ENCODE results near the gene PFDN1. TPM values are rescaled to one million over a fixed set of nuclear protein-coding genes. Genes with fewer than 3 reads are reported as not detected.
A peak's percentile ranks its signal among the peaks of the same experiment; 100 is the strongest.
"Not testable (repeated sequence)": the region's sequence is repeated elsewhere in the genome, so short reads cannot be mapped to it uniquely, and the experiment has no call there.

PFDN1 gene, protein sequence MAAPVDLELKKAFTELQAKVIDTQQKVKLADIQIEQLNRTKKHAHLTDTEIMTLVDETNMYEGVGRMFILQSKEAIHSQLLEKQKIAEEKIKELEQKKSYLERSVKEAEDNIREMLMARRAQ
- 10 to 100 TPM; 47.7 to 48.3 TPM for total RNA-seq

DNA sequence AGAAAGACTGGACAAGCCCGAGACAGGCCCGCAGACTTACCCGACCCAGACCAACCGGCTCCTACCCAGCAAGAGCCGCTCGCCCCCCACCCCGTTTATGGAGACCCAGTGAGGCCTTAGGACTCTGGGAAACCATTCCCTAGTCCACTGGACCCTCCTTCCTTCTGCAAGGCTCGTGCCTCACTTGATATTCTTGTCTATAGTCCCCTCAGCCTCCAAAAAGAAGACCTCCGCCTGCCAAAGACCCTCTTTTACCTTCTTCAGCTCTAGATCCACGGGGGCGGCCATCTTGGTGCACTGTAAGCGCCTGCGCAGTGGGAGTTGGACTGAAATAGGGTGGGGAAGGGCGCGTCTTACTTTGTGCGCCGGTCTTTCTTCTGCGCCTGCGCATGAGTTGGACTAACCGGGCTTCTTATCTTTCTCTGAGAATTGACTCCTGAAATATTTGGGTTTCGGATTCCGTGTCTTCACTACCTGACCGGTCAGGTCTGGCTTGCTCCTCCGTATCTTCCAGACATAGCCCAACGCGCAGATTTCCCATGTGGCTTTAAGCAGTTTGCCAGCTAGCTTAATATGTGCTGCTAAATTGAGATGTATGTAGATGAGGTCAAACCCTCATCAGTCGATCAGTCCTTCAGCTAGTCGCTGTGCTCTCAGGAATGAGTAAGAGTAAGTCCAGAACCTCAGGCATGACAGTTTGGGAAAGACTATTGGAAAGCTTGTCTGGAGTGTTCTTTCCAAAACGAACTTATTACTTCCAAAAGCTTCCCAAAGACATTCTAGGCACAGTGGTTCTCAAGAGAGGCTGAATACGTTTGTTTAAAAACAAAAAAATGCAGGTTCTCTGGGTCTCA lies at the start of gene PFDN1:
TSS of gene PFDN1 (minus strand) at position 316 of the 854 bp plus-strand sequence. CDS start at position 288, 28 bp downstream.
- Mint-ChIP-seq H3K4me1 (peaks cover 18% of the 10 kb centered on the region), H3K27ac (peak within 1 kb of the TSS; percentile 95), H3K36me3 (peaks cover 5% of the 10 kb centered on the region), H3K9me3 (no peaks in the 10 kb centered on the region), H3K27me3 (peaks cover 11% of the 10 kb centered on the region), H3K4me3 (peak within 1 kb of the TSS; percentile 98)
- POLR2A ChIA-PET = interaction anchor here (0.9 to 3.2 kb wide), 9 partner anchors 9 to 57 kb away, joined by 3 to 15 read pairs (median 5); partner anchors contain the start of gene HBEGF
- peak; percentile 88 for DNase-seq
- peak; percentile 100 for ATAC-seq (ENCODE audit: low read depth)

DNA sequence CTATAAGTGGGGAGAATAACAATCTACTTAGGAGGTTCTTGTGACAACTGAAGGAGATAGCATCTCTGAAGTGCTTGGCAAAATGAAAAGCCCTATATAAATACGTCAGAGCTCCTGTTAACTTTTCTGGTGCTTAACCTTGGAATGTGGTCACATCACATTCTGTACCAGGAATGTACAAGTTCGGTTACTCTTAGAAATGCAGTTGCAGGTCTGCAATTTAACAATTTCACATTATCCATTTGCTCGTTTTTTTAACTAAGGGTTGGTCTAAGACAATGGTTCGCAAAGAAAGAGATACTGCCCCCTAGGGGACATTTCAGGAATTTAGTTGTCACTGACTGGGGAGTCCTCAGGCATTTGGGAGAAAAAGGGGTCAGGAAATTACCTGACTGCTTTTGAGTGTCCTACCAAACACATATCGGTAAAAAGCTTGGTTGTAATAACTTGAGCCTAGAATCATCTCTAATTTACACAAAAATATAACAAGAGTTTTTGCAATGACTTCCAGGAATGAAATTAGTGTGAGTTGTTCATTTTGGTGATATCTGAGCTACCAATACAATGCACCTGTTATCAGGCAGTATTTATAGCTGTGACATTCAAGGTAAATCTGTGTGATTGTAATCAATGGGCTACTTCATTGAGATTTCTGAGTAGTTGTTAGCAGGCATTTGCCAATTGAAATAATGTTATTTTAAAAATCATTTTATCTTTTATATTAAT lies 48.9 kb upstream of the PFDN1 start:
- ATAC-seq (ENCODE audit: low read depth) (peak; percentile 78), DNase-seq (no peak)
- no peak overlapping the region for H3K4me3 Mint-ChIP-seq
- POLR2A ChIA-PET = interaction anchor here (2.2 kb wide), 1 partner anchor 107 kb away, joined by 18 read pairs; no protein-coding TSS in a partner anchor
- peaks cover 24% of the 10 kb centered on the region for H3K4me1 Mint-ChIP-seq
- no peaks in the 10 kb centered on the region for H3K36me3 Mint-ChIP-seq
- H3K27me3 Mint-ChIP-seq = peaks cover 13% of the 10 kb centered on the region
- no peak overlapping the region for H3K27ac Mint-ChIP-seq
- H3K9me3 Mint-ChIP-seq = no peaks in the 10 kb centered on the region

DNA sequence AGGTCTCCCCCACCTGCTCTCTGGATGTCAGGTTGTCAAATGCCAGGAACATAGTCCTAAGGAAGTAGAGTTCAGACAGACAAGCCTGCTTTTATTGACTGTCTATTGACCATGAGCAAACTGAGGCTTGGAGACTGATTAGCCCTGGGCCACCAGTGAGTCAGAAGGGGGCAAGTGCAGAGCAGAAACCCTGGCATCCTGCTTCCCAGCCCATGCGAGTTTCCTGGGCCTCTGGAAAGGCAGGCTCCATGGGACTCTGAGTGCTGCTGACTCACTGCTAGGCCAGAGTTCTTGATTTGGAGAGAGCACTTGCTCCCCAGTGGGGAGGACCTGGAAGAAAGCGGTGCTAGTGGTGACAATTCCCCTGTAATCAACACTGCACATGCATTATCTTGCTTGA lies 46.3 kb upstream of the PFDN1 start:
- peaks cover 6% of the 10 kb centered on the region for H3K36me3 Mint-ChIP-seq
- ATAC-seq (ENCODE audit: low read depth) (no peak), DNase-seq (no peak)
- H3K9me3 Mint-ChIP-seq = no peaks in the 10 kb centered on the region
- peaks cover 34% of the 10 kb centered on the region for H3K4me1 Mint-ChIP-seq
- no peak overlapping the region for H3K4me3 Mint-ChIP-seq
- no peak overlapping the region for H3K27ac Mint-ChIP-seq
- POLR2A ChIA-PET = interaction anchor here (1.0 kb wide), 1 partner anchor 106 kb away, joined by 3 read pairs; no protein-coding TSS in a partner anchor
- H3K27me3 Mint-ChIP-seq = peaks cover 13% of the 10 kb centered on the region

DNA sequence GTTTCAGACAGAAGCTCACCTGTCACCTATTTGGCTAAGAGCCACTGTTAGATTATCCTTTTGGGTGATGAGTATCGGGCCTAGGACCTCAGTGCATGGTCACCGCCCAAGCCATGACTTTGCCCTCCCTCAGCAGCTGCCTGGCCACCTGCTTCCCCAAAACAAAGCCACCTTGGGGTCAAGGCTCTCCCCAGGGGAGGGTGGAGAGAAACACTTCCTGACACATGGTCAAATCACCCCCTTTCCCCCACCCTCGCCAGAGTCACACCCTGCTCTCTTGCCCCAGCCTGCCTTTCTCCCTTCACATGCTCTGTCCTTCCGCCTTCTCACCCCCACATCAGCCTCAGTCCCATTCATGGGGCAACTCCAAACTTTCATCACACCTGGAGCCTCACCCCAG lies 45.2 kb upstream of the PFDN1 start:
- H3K27ac Mint-ChIP-seq = peak overlapping the region; percentile 1
- H3K36me3 Mint-ChIP-seq = peaks cover 12% of the 10 kb centered on the region
- no peaks in the 10 kb centered on the region for H3K9me3 Mint-ChIP-seq
- POLR2A ChIA-PET = interaction anchor here (1.0 to 3.2 kb wide), 3 partner anchors 15 to 105 kb away, joined by 3 to 31 read pairs (median 3); no protein-coding TSS in a partner anchor
- H3K4me1 Mint-ChIP-seq = peaks cover 46% of the 10 kb centered on the region
- no peak overlapping the region for H3K4me3 Mint-ChIP-seq
- peaks cover 13% of the 10 kb centered on the region for H3K27me3 Mint-ChIP-seq
- DNase-seq (no peak), ATAC-seq (ENCODE audit: low read depth) (no peak)

DNA sequence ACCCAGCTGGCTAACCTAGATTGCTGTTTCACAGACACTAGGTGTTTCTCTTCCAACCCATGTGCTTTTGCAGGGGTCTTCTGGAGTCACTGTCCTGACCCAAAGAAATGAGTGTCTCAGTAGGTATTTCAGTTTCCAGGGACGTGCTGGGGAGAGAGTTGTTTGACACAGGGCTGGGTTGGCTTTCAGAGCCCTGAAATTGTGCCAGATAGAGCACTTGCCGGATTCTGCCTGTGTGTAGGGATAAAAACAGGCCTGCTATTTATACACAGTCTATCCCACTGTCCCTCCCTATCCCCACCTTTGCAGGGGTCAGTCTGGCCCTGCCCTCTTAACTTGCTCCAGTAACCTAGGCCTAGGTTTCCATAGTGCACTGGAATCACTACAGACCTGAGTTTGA lies 44.5 kb upstream of the PFDN1 start:
- H3K36me3 Mint-ChIP-seq = peaks cover 16% of the 10 kb centered on the region
- H3K27me3 Mint-ChIP-seq = peaks cover 13% of the 10 kb centered on the region
- no peaks in the 10 kb centered on the region for H3K9me3 Mint-ChIP-seq
- H3K27ac Mint-ChIP-seq = peak overlapping the region; percentile 67
- peaks cover 53% of the 10 kb centered on the region for H3K4me1 Mint-ChIP-seq
- H3K4me3 Mint-ChIP-seq = peak overlapping the region; percentile 74
- ATAC-seq (ENCODE audit: low read depth) = no peak
- DNase-seq = no peak
- POLR2A ChIA-PET = interaction anchor here (1.1 to 3.2 kb wide), 7 partner anchors 16 to 101 kb away, joined by 3 to 31 read pairs (median 5); partner anchors contain the start of genes ANKHD1 and PFDN1

DNA sequence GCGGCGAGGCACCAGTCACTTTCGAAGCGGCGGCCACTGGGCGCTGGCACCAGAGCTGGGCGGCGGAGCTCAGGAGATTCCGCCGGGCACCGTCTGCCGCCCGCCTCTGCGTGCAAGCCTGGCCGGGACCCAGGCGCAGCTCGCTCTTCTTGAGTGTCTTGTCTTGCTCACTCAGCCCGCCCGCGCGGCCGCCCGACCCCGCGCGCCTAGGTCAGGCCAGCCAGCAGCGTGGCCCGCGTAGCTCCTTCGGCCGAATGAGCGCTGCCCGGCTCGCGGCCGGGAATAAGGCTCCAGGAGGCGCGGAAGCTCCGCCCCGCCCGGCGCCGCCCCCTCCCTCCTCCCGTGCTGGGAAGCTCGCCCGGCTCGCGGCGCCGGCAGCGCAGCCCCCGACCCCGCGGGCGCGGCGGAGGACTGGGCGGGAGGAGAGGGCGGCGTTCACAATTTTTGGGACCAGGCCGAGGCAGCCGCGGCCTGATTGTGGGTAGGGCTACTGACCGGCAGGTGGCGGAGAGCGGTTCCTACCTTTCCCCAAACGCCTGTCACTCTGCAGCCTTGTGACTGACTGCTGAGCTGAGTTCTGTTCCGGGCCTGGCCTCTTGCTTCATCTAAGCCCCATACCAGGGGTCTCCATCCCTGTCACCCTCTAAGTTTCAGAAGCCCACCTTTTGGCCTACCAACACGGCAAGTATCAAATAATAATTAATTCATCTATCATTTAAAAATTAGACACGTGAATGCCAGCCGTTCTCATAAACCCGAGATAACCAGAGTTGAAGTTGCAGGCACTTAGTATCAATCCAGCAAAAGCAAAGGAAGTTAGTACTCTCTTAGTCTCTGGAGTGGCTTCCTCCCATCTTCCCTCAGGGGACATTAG lies 43.7 kb upstream of the PFDN1 start, which contains the start of gene HBEGF:
TSS of gene HBEGF (minus strand) at position 256 of the 874 bp plus-strand sequence. CDS start 275 bp downstream, outside the sequence.
- POLR2A ChIA-PET = interaction anchor here (0.7 to 3.2 kb wide), 11 partner anchors 11 to 100 kb away, joined by 3 to 31 read pairs (median 4); partner anchors contain the start of genes ANKHD1 and PFDN1
- peaks cover 58% of the 10 kb centered on the region for H3K4me1 Mint-ChIP-seq
- ATAC-seq (ENCODE audit: low read depth) (peak; percentile 54), DNase-seq (peak; percentile 75)
- peaks cover 21% of the 10 kb centered on the region for H3K36me3 Mint-ChIP-seq
- H3K27ac Mint-ChIP-seq = peak within 1 kb of the TSS; percentile 84
- no peaks in the 10 kb centered on the region for H3K9me3 Mint-ChIP-seq
- H3K4me3 Mint-ChIP-seq = peak within 1 kb of the TSS; percentile 95
- peaks cover 11% of the 10 kb centered on the region for H3K27me3 Mint-ChIP-seq

DNA sequence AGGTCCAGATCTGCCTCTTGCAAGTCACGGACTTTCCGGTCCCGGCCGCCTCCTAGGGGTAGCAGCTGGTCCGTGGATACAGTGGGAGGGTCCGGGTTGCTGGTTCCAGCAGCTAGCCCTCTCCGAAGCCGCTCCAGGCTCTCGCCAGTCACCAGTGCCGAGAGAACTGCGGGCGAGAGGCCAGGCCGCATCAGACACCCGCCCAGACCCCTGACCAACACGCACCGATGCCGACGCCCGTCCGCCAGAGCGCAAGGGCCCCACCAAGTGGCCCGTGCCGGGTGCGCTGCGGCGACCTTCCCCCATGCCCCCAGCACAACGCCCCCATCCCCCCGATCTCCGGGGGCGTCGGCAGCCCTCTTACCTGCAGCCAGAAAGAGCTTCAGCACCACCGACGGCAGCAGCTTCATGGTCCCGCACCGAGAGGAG lies 43.0 kb upstream of the PFDN1 start:
- no peak for DNase-seq
- ATAC-seq (ENCODE audit: low read depth) = no peak
- POLR2A ChIA-PET = interaction anchor here (0.7 to 3.2 kb wide), 9 partner anchors 11 to 100 kb away, joined by 3 to 31 read pairs (median 5); partner anchors contain the start of genes ANKHD1 and PFDN1
- Mint-ChIP-seq H3K4me3 (peak overlapping the region; percentile 95), H3K9me3 (no peaks in the 10 kb centered on the region), H3K27me3 (peaks cover 9% of the 10 kb centered on the region), H3K4me1 (peaks cover 61% of the 10 kb centered on the region), H3K36me3 (peaks cover 27% of the 10 kb centered on the region), H3K27ac (peak overlapping the region; percentile 56)

DNA sequence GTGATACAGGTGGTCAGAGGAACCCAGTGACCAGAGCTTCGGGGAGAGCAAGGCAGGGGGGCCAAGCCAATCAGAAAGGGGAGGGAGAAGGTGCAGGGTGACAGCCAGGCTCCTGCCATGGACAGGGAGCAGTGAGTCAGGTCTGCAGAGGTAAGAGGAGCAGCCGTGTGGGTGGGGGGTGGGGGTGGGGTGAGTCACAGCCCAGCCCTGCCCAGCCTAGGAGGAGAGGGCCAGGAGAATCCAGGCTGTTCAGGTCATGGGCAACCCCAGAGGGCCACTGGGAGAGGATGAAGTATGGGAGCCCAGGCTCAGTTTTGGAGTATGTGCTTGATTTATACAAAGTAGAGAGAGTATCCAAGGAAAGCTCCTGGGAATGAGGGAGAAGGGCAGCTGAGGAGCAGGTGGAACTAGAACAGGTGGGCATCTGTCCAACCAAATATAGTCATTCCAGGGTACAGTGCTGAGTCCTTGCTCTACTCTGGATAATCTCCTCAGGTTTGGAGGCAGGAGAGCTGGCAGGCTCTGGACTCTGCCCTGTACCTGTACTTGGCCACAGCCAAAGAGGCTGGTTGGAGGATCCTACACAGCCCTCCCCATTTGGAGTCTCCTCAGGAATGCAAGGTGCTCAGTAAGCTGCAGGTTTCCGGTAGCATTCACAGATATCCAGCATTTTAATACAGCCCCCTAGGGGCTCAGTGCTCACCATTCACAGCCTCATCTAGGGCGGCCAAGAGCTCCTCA lies 42.0 kb upstream of the PFDN1 start:
- DNase-seq (no peak), ATAC-seq (ENCODE audit: low read depth) (no peak)
- Mint-ChIP-seq H3K9me3 (no peaks in the 10 kb centered on the region), H3K36me3 (peaks cover 33% of the 10 kb centered on the region), H3K27ac (peak overlapping the region; percentile 95), H3K27me3 (peaks cover 3% of the 10 kb centered on the region), H3K4me3 (peak overlapping the region; percentile 95), H3K4me1 (peaks cover 69% of the 10 kb centered on the region)
- POLR2A ChIA-PET = interaction anchor here (0.7 to 3.2 kb wide), 8 partner anchors 9 to 104 kb away, joined by 3 to 31 read pairs (median 5); partner anchors contain the start of genes ANKHD1 and PFDN1

DNA sequence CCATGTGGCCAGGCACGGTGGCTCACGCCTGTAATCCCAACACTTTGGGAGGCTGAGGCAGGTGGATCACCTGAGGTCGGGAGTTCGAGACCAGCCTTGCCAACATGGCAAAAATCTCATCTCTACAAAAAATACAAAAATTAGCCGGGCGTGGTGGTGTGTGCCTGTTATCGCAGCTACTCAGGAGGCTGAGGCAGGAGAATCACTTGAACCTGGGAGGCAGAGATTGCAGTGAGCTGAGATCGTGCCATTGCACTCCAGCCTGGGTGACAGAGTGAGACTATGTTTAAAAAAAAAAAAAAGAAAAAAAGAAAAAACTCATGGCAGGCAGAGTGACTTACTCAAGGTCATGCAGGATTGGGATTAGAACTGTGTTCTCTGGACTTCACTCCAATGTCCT lies 40.9 kb upstream of the PFDN1 start:
- H3K4me1 Mint-ChIP-seq = peaks cover 70% of the 10 kb centered on the region
- peaks cover 38% of the 10 kb centered on the region for H3K36me3 Mint-ChIP-seq
- peak overlapping the region; percentile 95 for H3K4me3 Mint-ChIP-seq
- POLR2A ChIA-PET = interaction anchor here (0.8 to 2.2 kb wide), 5 partner anchors 41 to 103 kb away, joined by 3 to 6 read pairs (median 4); partner anchors contain the start of gene PFDN1
- not testable (repeated sequence) for H3K27me3 Mint-ChIP-seq; H3K9me3 Mint-ChIP-seq; DNase-seq; ATAC-seq (ENCODE audit: low read depth)
- peak overlapping the region; percentile 95 for H3K27ac Mint-ChIP-seq

DNA sequence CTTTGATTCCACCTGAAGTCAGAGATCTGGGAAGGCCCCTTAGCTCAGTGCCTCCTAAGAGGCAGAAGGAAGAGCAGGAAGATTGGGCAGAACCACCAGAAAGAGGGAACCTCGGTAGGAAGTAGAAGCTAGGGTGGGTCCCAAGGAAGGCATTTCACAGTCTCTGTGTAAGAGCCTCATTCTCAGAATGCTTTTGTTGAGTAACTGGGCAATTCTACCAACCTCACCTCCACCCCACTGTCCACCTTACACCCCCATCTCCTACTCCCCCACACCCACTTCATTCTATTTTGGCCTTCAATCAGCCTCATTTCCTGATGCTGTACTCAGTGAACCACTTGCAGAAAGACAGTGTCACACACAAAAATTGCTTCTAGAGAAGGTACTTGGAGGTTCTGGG lies 40.0 kb upstream of the PFDN1 start:
- POLR2A ChIA-PET = interaction anchor here (1.5 to 2.2 kb wide), 3 partner anchors 58 to 99 kb away, joined by 3 to 5 read pairs (median 4); no protein-coding TSS in a partner anchor
- Mint-ChIP-seq H3K27me3 (no peaks in the 10 kb centered on the region), H3K4me3 (peak overlapping the region; percentile 95), H3K4me1 (peaks cover 69% of the 10 kb centered on the region), H3K27ac (peak overlapping the region; percentile 95), H3K9me3 (no peaks in the 10 kb centered on the region), H3K36me3 (peaks cover 41% of the 10 kb centered on the region)
- ATAC-seq (ENCODE audit: low read depth) (no peak), DNase-seq (no peak)

DNA sequence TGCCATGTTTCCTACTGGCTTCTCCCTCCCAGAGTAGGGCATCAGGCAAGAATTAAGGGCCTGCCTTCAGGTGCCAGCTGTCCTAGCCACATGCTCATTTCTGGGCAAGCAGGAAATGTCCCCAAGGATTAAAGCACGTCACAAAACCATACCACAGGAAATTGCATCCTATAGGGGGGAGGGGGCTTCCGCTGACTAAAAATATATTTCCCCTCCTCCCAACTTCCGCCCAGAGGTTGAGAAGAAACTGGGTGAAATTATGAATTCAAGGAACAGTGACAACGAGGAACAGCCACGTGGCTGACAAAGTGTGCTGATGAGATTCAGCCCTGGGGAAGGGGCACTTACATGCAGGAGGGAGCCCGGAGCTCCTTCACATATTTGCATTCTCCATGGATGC lies 39.4 kb upstream of the PFDN1 start:
- peak; percentile 19 for ATAC-seq (ENCODE audit: low read depth)
- Mint-ChIP-seq H3K4me1 (peaks cover 70% of the 10 kb centered on the region), H3K36me3 (peaks cover 45% of the 10 kb centered on the region), H3K27ac (peak overlapping the region; percentile 95), H3K27me3 (no peaks in the 10 kb centered on the region), H3K9me3 (no peaks in the 10 kb centered on the region), H3K4me3 (peak overlapping the region; percentile 95)
- DNase-seq = peak; percentile 47
- POLR2A ChIA-PET = interaction anchor here (2.2 kb wide), 1 partner anchor 98 kb away, joined by 5 read pairs; no protein-coding TSS in a partner anchor
